HG03432 (cell line): Measurements from ENCODE around the gene IL17REL.

ENCODE experiments used
- ATAC-seq: cut with Tn5 transposase; IDR thresholded peaks from one replicate; pipeline ENCODE4 v1.9.1; 2021; ENCODE audit warnings: mild to moderate bottlenecking, moderate library complexity; ENCODE audit not compliant: unreplicated experiment

IL17REL gene

DNA sequence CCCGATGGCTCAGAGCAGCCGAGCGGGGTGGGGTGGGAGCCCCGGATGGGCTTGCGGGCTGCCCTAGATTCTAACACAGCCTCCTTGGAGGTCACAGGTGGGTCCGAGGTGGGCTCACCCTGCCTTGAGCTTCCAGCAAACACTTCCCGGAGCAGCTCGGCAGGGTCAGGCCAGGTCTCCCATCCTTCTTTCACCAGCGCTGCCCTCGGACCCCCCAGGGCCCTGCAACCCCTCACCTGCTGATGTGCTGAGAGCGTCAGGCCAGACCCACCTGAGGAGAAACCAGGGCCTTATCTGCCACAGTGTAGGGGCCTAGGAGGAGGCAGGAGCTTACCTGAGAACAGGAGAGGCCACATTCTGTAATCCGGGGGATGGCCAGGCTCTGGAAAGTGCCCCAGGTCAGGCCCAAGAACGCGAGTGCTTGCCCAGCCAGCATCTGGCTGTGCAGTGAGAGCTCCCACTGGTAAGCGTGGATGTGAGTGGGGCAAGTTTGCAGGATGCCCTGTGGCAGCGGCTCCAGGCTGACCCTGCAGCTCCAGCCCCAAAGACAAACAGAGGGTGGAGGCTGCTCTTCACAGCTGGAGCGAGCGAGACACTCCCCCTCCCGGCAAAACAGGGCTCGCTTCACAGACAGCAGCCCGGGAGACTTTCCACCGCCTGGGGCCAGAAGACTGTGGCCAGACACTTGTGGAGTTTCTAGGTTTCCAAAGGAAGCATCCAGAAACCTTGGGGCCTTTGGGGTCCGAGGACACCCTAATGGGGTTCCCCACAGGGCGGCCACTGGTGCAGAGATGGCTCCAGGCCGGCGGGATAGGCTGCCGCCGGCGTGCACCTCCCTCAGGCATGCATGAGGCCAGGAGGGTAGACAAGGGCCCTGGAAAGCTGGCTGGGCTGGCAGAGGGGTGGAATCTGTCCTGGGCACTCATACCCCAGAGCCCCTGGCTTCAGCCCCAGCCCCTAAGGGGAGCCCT lies at the start of gene IL17REL:
TSS of gene IL17REL (minus strand) at position 555 of the 971 bp plus-strand sequence. CDS start at position 436, 119 bp downstream.
- no peak for ATAC-seq

DNA sequence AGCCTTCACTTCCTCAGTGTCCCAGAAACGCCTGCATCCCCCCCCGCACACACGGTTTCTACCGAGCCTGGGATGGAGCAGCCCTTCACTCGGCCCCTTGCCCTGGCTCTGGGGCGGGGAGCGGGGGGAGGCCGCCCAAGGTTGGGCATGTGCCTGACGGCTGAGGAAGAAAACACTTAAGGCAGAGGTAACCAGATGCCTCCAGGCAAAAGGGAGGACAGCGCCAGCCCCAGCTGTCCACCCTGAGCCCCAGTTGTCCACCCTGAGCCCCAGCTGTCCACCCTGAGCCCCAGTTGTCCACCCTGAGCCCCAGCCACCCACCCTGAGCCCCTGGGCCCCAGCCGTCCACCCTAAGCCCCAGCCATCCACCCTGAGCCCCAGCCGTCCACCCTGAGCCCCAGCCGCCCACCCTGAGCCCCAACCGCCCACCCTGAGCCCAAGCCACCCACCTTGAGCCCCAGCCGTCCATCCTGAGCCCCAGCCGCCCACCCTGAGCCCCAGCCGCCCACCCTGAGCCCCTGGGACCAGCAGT lies 49.3 kb upstream of the IL17REL start:
- ATAC-seq, result no peak

DNA sequence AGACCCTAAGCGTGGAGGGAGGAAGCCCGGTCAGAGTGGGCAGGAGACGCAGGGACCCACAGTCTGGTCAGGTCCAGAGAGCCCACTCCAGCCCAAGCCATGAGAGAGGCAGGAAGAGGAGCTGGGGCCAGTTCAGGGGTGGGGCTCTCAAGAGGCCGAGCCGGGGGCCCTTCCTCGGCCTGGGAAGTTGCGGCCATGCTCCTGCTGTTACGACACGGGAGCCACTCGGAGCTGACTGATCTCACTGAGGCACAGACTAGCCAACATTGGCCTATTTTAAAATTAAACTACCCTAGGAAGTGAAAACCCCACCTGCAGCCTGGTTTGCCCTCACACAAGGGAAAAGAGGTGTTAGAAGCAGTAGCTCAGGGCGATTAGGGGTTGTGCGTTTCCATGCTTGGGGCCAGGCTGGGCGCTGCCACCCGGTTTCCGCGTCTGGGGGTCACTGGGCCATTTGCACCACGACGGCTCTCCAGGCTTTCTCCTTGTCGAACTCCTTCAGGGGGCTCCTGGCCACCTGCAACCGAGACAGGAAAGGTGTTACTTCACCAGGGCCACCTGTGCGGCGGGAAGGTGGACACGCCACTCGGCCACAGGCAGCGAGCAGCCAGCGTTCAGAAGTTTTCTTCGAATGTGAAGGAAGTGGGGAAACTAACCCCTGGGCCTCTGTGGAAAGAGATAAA lies 48.7 kb upstream of the IL17REL start:
- ATAC-seq, result no peak

DNA sequence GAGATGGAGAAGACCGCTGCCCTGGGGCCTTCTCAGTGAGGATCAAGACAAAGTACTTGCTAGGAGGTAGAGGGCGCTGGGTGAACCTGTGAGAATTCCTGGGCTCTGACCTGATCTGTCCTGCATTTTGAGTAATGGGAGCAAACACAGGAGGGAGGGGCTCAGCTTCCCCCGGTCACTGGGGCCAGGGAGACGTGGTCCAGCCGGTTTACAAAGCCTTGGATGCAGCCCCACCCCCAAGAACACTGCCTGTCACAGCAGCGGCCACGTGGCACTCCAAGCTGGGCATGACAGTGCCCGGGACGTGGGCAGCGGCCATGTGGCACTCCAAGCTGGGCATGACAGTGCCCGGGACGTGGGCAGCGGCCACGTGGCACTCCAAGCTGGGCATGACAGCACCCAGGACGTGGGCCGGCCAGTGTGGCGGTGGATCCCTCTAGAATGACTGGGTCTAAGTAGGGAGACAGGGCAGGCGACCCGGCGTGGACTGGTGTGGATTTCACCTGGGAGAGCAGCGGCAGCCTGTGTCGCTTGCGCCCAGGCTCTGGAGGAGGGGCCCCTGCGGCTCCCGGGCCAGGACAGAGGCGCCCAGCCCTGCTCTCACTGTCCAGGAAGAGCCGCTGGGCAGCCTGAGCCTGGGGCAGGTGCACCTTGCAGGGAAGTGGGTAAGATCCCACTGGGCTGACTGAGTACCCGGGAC lies 48.0 kb upstream of the IL17REL start:
- no peak for ATAC-seq

DNA sequence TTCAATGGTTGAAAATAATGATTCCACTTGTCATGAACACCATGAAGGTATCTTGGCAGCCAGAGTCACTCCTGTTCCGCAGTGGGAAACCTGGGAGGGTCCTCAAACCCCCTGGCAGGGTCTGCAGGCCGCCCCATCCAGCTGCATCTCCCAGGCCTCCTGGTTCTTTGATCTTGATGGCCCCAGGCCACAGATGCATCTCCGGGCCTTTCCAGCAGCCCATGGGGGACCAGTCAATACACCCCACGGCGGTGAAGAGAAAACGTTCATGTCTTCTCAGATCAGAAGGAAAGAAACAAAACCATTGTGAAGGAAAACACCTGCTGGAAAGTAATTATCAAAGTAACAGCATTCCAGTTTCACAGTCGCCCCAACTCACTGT lies 47.3 kb upstream of the IL17REL start:
- ATAC-seq, result no peak

DNA sequence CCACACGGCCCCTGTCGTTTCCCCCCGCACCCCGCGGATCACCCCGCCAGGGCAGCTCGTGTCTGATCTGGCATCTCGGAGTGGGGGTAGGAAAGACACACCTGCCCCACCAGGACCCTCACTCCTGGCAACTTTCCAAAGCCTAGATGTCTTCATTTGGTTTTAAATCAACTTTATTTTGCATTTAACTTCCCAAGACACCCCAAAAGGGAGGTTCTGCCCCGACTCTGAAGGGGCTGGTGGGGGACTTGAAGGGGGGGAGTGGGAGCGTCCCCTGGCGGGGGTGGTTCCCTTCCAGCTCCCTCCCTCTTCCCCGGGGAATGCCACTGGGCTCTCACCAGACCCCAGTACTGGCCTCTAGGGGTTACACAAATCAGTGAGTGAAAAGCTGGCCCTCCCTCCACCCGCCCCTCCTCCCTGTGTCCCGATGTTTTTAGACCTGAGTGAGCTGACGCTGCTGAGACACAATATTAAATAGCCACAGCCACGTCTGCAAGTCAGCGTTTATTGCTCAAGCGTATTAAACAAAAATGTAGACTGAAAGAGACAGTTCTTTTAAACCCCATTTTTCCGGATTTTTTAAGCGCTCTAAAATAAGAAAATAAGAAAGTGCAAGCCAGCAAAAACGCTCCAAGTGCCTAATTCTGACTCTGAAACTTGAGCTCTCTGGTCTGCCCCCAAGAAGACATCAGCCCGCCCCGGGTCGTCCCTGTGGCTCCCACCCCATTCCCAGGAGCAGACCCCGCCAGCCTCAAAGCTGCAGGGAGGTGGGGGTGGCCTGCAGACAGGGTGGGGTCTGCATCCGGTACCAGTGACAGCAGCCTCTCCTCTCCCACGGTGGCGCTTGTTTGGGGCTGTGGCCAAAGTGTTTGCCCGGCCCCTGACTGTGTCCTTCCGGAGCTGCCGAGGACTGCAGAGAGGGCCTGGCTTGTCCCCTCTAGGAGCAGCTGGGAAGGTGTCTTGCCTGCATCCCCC lies 46.6 kb upstream of the IL17REL start:
- no peak for ATAC-seq

DNA sequence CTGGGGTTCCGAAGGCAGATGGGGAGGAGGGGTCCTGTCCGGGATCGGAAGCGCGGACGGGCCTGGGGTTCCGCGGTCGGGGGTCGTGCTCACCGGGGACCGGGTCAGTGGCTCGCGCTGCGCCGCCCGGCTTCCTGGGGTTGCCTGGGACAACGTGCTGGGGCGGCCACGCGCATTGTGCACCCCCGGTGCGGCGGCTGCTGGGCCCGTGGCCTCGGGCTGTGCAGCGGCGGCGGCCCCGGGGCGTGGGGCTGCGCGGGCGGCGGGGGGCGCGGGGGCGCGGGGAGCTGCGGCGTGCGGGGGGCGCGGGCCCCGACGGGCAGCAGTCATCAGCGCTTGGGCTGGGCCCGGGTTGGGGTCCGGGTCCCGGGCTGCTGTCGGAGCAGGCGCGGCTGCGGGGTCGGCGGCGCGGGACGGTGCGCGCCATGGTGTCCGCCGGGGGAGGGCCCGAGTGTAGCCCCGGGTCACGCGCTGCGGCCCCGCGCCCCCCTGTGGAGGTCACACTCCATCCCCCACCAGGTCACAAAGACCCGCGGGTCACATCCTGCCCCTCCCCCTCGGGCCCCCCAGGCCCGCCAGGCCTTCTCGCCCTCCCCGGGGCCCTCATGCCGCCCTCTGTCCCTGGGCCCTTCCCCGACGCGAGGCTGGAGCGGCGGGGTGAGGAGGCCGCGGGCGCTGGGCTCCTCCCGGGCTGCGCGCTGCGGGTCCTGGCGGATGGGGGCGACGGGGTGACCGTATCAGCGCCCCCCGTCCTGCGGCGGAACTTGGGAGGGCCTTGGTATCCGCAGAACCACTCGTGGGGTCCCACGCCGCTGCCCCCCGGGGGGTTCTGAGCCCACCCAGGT lies 45.7 kb upstream of the IL17REL start, which contains the start of gene TTLL8:
TSS of gene TTLL8 (minus strand) at position 238 of the 845 bp plus-strand sequence.
- ATAC-seq, result no peak

DNA sequence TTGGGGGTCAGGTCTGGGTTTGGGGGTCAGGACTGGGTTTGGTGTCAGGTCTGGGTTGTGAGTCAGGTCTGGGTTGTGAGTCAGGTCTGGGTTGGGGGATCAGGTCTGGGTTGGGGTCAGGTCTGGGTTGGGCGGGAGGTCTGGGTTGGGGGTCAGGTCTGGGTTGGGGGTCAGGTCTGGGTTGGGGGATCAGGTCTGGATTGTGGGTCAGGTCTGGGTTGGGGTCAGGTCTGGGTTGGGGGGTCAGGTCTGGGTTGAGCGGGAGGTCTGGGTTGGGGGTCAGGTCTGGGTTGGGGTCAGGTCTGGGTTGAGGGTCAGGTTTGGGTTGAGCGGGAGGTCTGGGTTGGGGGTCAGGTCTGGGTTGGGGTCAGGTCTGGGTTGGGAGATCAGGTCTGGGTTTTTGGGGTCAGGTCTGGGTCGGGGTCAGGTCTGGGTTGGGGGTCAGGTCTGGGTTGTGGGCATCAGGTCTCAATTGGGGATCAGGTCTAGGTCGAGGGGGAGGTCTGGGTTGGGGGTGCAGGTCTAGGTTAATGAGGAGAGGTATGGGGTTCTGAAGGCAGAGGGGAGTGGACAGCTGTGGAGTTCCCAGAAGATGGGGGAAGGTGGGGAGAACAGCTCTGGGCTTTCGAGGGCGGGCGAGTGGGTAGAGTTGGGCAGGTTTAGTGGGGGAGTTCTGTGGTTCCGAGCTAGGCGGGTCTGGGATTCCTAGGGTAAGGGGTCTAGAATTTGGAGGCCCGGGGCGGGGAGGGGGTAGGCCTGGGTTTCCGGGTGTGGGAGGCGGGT lies 44.9 kb upstream of the IL17REL start:
- no peak for ATAC-seq

DNA sequence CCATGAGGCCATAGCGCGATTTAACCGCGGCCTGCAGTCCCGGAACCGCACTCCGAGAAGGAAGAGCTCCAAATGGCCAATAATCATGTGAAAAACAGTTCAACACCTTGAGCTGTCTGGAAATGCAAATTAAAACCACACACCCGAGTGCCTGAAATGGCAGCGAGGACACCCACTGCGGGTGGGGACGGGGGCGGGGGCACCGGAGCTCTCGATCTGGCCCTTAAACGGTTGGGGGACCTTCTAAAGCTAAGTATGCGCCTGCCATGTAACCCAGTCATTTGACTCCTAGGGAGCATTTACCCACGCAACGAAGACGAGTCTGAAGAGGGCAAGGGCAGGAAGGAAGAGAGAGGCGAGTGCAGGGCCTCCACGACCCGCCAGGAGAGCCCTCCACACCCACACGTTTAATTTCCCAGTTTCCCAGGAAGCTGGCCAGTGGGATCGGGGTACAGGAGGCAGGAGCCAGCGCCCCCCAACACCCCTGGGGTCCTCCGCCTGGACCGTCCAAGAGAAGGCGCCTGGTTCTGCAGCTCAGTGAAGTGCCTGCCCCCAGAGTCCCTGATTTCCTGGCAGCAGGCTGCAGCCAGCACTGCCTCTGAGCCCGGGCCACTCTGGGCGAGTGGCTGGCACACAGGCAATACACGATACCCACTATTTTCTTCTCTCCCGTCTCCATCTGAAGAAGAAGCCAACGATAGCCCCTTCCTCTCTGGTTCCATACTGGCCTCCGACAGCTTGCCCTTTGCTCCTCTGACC lies 43.8 kb upstream of the IL17REL start:
- ATAC-seq, result no peak

DNA sequence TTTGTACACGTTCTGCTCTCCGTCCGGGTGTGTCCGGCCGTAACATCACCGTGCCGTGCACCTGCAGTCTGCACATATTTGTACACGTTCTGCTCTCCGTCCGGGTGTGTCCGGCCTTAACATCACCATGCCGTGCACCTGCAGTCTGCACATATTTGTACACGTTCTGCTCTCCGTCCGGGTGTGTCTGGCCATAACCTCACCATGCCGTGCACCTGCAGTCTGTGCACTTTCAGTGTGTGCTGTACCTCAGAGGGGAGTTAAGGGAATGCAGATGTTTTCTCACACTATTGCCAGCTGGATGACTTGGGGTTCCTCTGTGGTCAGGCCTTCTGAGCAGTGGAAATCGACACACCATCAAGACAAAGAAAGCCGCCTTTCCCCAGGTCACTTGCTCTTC lies 41.3 kb upstream of the IL17REL start:
- ATAC-seq, result no peak

DNA sequence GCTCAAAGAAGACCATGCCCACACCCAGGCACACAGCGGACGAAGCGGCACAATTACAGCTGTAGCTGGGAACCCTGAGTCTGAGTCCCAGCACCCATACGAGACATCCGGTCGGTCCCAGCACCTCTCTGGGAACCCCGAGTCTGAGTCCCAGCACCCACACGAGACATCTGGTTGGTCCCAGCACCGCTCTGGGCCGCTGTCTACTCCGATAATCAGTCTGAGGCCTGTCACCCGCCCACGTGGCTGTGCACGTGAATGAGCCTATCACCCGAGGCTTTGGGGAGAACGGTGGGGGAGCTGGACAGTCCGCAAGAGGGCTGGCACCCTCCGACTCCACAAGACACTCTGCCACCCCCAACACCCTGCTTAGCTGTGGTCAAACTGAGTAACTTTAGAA lies 39.4 kb upstream of the IL17REL start:
- no peak for ATAC-seq

DNA sequence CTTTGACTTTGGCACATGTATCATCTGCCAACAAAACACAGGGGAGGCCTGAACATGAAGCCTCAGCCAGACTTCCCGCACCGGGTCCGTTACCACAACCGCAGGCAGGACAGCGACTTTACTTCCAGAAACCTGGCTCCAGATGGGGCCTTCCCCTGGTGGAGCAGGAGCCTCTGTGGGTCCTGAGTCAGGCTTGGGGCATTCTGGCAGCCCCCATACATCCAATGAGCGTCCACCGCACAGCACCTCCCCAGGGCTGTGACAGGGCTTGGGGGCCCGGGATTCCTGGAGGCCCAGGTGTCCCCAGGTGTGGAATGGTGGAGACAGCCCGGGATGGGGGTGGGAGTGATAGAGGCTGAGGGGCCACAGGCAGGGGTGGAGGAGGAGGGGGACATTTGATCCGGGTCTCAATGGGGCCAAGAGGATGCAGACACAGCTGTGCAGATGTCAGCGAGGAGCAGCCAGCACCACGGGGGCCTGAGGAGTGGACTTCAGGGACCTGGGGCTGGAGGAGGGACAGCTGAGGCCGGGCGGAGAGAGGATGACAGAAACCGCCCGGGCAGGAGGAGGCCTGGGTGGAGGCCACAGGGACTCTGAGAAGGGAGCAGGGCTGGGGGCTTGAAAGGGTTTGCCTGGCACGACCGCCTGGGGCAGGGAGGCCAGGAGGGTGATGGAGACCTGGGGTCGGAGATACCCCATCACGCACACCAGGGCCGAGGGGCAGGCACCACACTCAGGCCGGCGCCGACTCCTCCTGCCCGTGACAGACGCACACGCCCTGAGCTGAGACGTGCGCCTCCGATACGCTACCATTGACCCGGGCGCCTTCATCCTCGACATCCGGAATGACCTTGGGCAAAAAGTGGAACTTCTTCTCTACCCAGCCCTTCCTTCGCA lies 37.0 kb upstream of the IL17REL start:
- no peak for ATAC-seq

DNA sequence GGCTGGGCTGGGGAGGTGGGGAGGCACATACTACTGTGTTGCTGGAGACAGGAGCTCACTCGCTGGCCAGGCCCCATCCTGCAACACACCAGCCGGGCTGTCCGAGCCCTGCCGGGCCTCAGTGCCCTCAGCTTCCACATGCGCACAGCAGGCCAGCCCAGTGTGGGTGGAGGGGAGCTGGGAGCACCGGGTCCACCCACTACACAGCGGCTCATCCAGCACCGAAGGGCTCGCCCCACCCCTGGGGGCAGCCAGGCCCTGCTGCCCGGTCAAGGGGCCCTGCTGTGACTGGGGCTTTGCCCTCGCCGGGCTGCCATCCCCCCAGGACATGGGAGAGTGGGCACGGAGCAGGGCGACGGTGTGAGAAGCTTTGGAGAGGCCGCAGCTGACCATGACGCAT lies 36.3 kb upstream of the IL17REL start:
- ATAC-seq, result no peak

DNA sequence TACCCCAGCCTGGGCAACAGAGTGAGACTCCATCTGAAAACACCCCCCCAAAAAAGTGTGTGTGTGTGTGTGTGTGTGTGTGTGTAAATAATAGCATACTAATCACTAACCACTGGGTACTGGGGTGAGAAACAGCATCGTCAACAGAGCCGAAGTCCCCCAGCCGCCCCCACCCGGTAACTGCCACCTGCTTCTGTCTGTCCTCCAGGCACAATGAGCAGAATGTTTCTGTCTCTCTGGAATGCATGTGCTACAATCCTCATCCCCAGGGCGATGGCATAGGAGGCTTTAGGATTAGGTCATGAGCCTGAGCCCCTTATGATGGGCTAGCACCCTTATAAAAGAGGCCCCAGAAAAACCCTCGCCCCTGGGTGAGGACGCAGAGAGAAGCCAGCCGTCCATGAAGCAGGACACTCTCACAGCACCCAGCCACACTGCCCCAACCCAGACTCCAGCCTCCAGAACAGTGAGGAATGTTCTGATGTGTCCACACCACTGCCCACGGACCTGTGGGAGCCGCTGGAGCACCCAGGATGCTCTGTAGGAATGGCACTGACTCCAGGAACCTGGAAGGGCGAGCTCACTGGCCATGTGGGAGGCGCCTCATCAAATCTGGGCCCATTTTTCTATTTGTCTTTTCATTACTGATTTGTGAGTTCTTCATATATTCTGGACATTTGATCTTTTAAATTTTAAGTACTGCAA lies 35.6 kb upstream of the IL17REL start:
- no peak for ATAC-seq

DNA sequence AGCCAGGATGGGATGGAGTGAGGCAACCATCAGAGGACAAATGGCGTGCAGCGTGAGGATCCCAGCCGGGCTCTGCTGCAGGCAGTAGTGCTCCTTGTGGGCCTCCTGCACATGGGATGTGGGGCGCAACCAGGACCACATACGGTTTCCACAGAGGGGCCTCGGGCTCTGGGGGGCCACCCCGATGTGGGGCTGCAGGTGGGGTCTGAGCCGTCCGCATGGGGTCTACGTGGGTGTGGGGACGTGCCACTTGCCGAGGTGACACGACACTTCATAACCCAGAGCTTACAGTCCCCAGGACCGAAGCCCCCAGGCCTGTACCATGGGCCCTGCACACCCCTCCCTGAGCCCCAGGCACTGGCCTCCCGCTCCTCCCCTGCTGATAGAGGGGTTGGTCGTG lies 34.8 kb upstream of the IL17REL start:
- ATAC-seq, result no peak
